Smooth muscle cell (in vitro differentiated cells): ENCODE measurements around the gene NPAS1. TPM values are rescaled to one million over a fixed set of nuclear protein-coding genes. Genes with fewer than 3 reads are reported as not detected.

Source experiments
- DNase-seq: peaks from one replicate; lab custom pipeline; 2025; ENCODE audit not compliant: unreplicated experiment; lab: John Stamatoyannopoulos, UW
- H2AFZ ChIP-seq: fragments of 200-600 bp; sonication (generic); 2 replicates; pipeline ENCODE4 v1.6.0; 2016; ENCODE audit warnings: antibody characterized with exemption, low read depth, mild to moderate bottlenecking
- H3F3A ChIP-seq: fragments of 200-600 bp; sonication (generic); 2 replicates; pipeline ENCODE4 v1.6.0; 2017; ENCODE audit warnings: antibody characterized with exemption, low read depth
- H3K27ac ChIP-seq: fragments of 200-600 bp; sonication (generic); 2 replicates; pipeline ENCODE4 v1.5.1; 2016; ENCODE audit warnings: low read depth, mild to moderate bottlenecking
- H3K27me3 ChIP-seq: fragments of 200-600 bp; sonication (generic); 2 replicates; pipeline ENCODE4 v1.6.1; 2016; ENCODE audit warnings: low read depth, mild to moderate bottlenecking
- H3K36me3 ChIP-seq: fragments of 200-600 bp; sonication (generic); 2 replicates; pipeline ENCODE4 v1.5.1; 2016; ENCODE audit warnings: low read depth
- H3K4me1 ChIP-seq: fragments of 200-600 bp; sonication (generic); 2 replicates; pipeline ENCODE4 v1.5.1; 2016; ENCODE audit warnings: low read depth
- H3K4me2 ChIP-seq: fragments of 200-600 bp; sonication (generic); 2 replicates; pipeline ENCODE4 v1.6.0; 2016; ENCODE audit warnings: mild to moderate bottlenecking
- H3K4me3 ChIP-seq: fragments of 200-600 bp; sonication (generic); 2 replicates; pipeline ENCODE4 v1.5.1; 2016; ENCODE audit warnings: mild to moderate bottlenecking
- H3K79me2 ChIP-seq: fragments of 200-600 bp; sonication (generic); 2 replicates; pipeline ENCODE4 v1.6.0; 2016; ENCODE audit warnings: low read depth, mild to moderate bottlenecking
- H3K9ac ChIP-seq: fragments of 200-600 bp; sonication (generic); 2 replicates; pipeline ENCODE4 v1.6.0; 2016; ENCODE audit warnings: low read depth
- H3K9me3 ChIP-seq: fragments of 200-600 bp; sonication (generic); replicated peaks from 2 replicates; pipeline ENCODE4 v1.5.1; 2016; ENCODE audit warnings: low read depth
- H4K20me1 ChIP-seq: fragments of 200-600 bp; sonication (generic); 2 replicates; pipeline ENCODE4 v1.6.0; 2016; ENCODE audit warnings: low read depth
- WGBS: methylation state at CpG from one replicate; pipeline ENCODE4 v1.1.7; 2016; ENCODE audit warnings: low lambda C conversion rate; 5-methylcytosine and 5-hydroxymethylcytosine counted together
- polyA plus RNA-seq: library from polyadenylated mRNA; unstranded; fragments of >200 nt; fragmentation: Nextera tagmentation; extraction: Ambion mirVana; gene quantifications from 2 replicates; pipeline ENCODE4 v1.2.1, GENCODE V29; 2016
- total RNA-seq: library from RNA; depleted of rRNA; stranded (reverse); fragments of >200 nt; gene quantifications from 2 replicates; pipeline ENCODE4 v1.2.3, GENCODE V29; 2014
- TF ChIP-seq, protein P1 (sequence below): fragments of 200-600 bp; sonication (generic); IDR thresholded peaks from 2 replicates; pipeline ENCODE4 v1.5.1; 2017; ENCODE audit warnings: borderline replicate concordance, mild to moderate bottlenecking, antibody characterized with exemption; ENCODE audit not compliant: insufficient read depth, poor library complexity, severe bottlenecking

NPAS1 gene
- total and polyA plus RNA-seq, 2 experiments from 2014 or later = 0.76 to 4.7 TPM

DNA sequence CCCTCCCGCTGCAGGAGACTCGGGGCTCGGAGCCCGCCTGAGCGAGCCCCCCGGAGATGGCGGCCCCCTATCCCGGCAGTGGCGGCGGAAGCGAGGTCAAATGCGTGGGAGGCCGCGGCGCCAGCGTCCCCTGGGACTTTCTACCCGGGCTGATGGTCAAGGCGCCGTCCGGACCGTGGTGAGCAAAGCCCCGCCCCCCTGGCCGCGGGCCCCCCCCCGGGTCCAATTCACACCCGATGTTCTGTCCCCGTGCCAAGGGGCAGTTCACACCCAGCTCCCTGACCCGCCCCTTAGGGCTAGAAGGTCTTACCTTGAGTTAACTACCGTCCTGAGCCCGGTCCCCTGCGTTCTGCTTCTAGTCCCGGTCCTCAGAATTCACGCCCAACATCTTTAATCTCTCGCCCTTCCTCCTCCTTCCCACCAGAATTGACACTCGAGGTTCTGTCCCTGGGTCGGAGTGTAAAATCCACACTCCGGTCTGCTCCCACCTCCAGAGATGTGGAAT lies 1.4 kb downstream of the NPAS1 start:
- peak overlapping the region; percentile 87 for H3K4me2 ChIP-seq
- H3K27me3 ChIP-seq = peaks cover 62% of the 10 kb centered on the region
- no peaks in the 10 kb centered on the region for H4K20me1 ChIP-seq
- H3K36me3 ChIP-seq = no peaks in the 10 kb centered on the region
- no peaks in the 10 kb centered on the region for H3F3A ChIP-seq
- no peak overlapping the region for H3K27ac ChIP-seq
- H3K9me3 ChIP-seq = no peaks in the 10 kb centered on the region
- DNase-seq = no peak
- no peak overlapping the region for H3K9ac ChIP-seq
- H2AFZ ChIP-seq = no peak overlapping the region
- TF ChIP-seq, protein P1, sequence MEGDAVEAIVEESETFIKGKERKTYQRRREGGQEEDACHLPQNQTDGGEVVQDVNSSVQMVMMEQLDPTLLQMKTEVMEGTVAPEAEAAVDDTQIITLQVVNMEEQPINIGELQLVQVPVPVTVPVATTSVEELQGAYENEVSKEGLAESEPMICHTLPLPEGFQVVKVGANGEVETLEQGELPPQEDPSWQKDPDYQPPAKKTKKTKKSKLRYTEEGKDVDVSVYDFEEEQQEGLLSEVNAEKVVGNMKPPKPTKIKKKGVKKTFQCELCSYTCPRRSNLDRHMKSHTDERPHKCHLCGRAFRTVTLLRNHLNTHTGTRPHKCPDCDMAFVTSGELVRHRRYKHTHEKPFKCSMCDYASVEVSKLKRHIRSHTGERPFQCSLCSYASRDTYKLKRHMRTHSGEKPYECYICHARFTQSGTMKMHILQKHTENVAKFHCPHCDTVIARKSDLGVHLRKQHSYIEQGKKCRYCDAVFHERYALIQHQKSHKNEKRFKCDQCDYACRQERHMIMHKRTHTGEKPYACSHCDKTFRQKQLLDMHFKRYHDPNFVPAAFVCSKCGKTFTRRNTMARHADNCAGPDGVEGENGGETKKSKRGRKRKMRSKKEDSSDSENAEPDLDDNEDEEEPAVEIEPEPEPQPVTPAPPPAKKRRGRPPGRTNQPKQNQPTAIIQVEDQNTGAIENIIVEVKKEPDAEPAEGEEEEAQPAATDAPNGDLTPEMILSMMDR = no peak
- H3K4me1 ChIP-seq = peaks cover 18% of the 10 kb centered on the region
- H3K79me2 ChIP-seq = no peaks in the 10 kb centered on the region
- peak overlapping the region; percentile 44 for H3K4me3 ChIP-seq
- 2% methylated on average over 36 of the region's 37 CpGs for WGBS

DNA sequence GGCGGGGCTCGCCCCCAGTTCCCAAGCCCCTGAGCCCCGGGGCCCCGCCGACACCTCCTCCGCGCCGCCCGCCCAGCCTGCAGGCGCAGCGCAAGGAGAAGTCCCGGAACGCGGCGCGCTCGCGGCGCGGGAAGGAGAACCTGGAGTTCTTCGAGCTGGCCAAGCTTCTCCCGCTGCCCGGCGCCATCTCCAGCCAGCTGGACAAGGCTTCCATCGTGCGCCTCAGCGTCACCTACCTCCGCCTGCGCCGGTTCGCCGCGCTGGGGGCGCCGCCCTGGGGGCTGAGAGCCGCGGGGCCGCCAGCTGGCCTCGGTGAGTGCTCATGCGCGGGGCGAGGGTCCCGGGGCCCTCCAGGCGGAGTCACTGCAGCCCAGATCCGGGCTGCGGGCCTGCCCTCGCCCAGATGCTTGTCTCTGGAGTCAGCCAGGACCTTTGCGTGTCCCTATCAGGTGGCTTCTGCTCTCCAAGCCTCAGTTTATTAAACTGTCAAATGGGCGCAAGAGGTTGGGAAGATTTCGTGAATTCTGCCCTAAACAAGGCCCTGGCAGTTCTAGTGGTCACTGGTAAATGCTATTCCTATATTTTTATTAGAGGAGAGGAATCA lies 2.0 kb downstream of the NPAS1 start:
- no peaks in the 10 kb centered on the region for H3K9me3 ChIP-seq
- H3K27ac ChIP-seq = no peak overlapping the region
- H3K36me3 ChIP-seq = no peaks in the 10 kb centered on the region
- peak overlapping the region; percentile 87 for H3K4me2 ChIP-seq
- H3K4me1 ChIP-seq = peaks cover 18% of the 10 kb centered on the region
- H3K27me3 ChIP-seq = peaks cover 64% of the 10 kb centered on the region
- H2AFZ ChIP-seq = no peak overlapping the region
- no peaks in the 10 kb centered on the region for H4K20me1 ChIP-seq
- peak overlapping the region; percentile 44 for H3K4me3 ChIP-seq
- H3K9ac ChIP-seq = no peak overlapping the region
- H3K79me2 ChIP-seq = no peaks in the 10 kb centered on the region
- no peak for DNase-seq
- 10% methylated on average over 49 of the region's 50 CpGs for WGBS
- TF ChIP-seq, protein P1 = no peak
- no peaks in the 10 kb centered on the region for H3F3A ChIP-seq

DNA sequence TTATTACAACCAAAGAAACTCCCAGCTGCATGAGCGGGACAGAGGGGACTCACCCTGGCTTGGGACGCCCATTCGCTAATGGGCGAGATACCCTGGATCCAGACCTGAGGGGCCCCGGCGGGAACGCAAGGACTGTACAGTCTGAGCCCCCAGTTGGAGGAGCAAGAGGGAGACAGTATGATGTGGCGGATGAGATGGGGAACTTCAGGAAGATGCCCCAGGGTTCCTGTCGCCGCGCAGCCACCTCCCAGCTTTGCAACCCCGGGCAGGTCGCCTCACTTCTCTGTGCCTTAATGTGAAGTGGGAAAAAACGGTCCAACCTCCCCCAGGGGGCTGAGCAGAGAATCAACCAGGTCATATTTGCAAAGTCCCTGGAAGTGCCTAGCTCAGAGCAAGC lies 2.5 kb downstream of the NPAS1 start:
- Histone ChIP-seq H3K79me2 (no peaks in the 10 kb centered on the region), H3K4me1 (peaks cover 18% of the 10 kb centered on the region), H3K4me3 (no peak overlapping the region), H3K9ac (no peak overlapping the region), H3K36me3 (no peaks in the 10 kb centered on the region), H3K27ac (no peak overlapping the region), H3K9me3 (no peaks in the 10 kb centered on the region), H2AFZ (no peak overlapping the region), H3K27me3 (peaks cover 64% of the 10 kb centered on the region), H3F3A (no peaks in the 10 kb centered on the region), H3K4me2 (no peak overlapping the region), H4K20me1 (no peaks in the 10 kb centered on the region)
- TF ChIP-seq, protein P1 = no peak
- 60% methylated on average over 14 of the region's 14 CpGs for WGBS
- no peak for DNase-seq
